COLO829 (cell line): ENCODE data around the gene HRCT1.

Experiments used
- DNase-seq: peaks from one replicate; pipeline ENCODE4 v3.0.0; 2012; ENCODE audit warnings: low spot score

The HRCT1 gene

DNA sequence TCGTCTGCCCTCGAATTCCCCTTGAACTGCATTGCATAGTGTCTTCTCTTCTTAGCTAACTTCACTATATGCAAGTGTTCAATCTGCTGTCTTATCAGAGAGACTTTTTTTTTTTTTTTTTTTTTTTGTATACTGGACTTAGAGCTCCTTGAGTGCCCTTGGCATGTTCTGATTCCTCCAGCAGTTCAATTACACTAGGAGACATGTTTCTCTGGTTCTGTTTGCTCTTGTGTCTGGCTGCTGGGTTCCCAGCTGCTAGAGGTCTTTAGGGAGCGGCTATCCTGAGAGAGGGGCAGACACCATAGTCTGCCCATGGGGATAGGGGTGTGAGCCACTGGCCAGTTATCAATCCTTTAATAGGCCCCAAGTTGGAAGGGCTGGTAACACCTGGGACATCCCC lies 38.8 kb downstream of the HRCT1 start:
- DNase-seq, result no peak

DNA sequence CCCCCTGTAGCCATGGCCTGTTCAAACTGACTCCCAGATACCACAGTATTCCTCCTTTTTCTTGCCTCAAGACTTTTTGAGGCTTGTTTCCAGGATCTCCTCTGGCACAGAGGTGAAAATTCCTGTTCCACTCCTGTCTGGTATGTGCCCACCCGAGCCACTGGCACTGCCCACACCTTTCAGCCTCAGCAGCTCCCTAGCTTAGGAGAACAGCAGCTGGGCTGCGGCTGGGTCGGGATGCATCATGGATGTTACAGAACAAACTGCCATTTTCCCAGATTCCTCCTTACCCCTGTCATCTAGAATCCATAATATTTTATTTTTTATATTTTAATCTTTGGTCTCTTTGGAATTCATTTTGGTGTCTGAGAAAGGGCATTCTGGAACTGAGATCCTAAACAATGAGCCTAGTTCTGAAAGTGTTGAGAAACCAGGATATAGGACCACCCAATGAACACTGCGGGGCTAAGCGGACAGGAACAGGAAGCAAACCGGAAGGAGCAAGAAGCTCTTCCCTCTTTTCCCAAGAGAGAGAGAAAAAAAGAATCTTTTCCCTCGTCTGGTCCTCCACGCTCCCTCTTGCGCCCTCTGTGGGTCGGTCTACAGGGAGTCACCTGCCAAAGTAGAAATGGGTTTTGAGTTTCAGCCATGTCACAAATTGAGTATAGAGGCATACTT lies 39.5 kb downstream of the HRCT1 start:
- DNase-seq, result peak; percentile 97

DNA sequence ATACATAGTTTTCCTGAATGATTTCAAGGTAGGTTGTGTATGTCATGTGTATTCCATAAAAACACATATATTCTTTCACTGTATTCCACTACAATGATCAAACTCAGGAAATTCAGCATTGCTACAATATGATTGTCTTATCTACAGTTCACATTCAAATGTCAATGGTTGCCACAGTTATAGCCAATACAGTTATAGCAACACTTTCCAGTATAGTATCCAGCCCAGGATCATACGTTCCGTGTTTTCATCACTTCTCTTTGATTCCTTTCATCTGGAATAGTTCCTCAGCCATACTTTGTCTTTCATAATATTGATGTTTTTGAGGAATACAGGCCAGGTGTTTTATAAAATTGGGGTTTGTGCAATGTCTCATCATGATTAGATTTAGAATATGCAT lies 42.4 kb downstream of the HRCT1 start:
- no peak for DNase-seq

DNA sequence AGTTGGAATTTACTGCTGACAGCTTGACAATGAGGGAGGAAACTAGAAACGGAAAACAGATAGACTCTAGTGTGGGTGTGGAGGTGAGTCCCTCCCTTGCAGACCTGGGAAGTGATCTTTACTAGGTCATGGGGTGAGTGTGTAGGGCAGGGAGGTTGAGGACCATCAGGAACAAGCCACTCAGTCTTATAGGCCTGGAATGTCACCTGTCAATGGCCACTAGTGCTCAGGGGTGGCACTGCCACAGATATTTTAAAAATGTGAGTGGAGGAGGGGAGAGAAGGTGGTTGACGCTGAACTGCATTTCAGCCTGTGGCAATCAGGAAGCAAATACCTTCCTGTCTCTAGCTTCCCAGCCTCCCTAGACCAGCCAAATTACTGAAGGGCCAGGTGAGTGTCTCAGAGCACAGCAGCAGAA lies 42.9 kb downstream of the HRCT1 start:
- no peak for DNase-seq

DNA sequence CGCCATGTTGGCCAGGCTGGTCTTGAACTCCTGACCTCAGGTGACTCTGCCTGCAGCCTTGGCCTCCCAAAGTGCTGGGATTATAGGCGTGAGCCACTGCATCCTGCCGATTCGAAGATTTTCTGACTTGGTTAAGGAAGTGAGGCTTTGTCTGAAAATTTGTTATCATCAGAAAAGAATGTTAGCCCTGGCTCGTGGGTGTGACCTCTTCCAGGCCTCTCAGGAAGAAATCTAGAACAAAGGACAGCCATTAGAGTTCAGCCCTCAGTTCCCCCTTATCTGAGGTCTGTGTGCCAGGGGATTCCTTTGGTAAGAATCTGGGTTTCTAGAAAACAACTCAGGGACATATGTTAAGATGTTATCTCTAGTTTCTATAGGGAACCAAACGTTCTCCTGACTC lies 45.7 kb downstream of the HRCT1 start:
- DNase-seq, result no peak

DNA sequence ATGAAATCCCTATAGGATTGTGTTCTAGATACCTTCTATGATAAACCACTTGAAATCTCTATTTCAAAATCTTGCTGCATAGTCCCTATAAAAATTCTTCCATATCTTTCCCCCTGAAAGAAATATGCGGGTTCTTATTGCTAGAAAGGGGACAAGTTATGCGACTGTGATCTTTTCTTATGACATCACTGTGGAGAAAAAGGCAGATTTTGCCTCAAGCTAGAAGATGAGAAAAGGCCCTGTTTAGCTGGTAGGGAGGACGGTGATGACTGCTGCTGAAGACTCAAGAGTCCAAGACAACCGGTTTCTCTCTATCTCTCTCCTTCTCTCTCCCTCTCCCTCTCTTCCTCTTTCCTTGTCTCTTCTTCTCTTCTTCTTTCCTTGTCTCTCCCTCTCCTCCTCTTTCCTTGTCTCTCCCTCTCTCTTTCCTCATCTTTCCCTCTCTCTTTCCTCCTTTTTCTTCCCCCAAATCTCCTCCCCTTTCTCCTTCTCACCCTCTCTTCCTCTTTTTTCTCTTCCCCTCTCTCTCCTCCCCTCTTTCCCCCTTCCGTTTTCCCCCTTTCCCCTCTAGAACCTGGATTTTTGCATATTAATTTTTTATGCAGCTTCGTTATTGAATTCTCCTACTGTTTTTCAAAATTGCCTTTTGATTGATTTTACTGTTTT lies 46.7 kb downstream of the HRCT1 start:
- DNase-seq, result no peak

- peak; percentile 63 for DNase-seq
Measured at GRCh38 chr9:35954942-35955546, 49.0 kb downstream of the HRCT1 start.

DNA sequence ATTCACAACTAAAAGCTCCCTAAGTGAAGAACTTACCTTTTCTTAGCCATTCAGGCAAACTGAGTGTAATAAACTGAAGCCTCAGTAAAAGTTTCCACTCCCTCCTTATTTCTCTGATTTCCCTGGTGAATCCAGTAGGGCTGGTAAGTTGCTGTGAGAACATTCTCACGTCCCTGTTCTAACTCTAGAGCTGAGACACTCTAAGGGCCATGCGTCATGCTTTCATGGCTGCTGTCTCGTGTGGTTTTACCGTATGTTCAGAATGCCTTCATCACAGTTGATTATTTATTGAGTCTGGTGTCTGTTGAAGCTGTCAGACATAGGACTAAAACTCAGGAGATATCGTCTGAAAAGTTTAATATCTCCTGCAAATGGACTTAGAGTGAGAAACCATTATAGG lies 50.6 kb downstream of the HRCT1 start:
- DNase-seq, result no peak
